GM18508 (cell line): ENCODE measurements around the gene ALAS1.

Experiments used
- ATAC-seq: cut with Tn5 transposase; IDR thresholded peaks from one replicate; pipeline ENCODE4 v1.9.1; 2021; ENCODE audit warnings: moderate number of reproducible peaks; ENCODE audit not compliant: insufficient read depth, unreplicated experiment

ALAS1 gene

DNA sequence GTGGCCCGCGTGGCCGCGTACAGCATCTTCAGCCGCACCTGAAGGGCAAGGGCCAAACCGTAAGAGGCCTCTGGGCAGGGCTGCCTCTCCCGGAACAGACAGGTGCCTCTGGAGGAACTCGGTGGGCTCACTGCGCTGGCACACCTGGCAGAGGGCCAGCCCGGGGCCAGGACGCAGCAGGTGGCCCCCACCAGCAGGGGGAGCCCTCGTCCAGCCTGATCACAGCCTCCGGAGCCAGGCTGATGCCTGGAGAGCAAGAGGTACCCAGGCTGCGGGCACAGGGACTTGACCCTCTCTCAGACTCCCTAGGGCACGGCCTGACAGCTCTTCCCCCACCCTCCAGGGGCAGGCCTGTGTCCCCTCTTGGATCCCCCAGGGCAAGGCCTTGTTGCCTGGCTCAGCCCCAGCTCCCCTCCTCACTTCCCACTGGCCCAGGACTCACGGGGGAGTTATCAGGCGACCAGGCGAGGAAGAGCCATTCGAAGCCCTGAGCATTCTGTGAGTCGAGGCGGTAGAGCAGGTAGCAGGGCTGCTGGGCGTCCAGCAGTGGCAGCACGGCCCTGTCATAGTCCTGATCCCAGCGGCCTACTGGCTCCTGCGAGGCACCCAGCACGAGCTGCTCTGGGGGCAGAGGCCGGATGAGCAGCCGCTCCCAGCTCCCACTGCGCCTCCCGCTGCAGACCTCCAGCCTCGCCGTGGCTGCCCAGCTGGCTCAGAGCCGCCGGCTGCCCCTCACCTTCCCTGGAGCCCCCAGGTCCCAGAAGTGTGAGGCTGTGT is 33.7 kb downstream of the ALAS1 start:
- ATAC-seq = no peak

GRCh38 chr3:52232279-52233107 is 34.5 kb downstream of the ALAS1 start:
- no peak for ATAC-seq

DNA sequence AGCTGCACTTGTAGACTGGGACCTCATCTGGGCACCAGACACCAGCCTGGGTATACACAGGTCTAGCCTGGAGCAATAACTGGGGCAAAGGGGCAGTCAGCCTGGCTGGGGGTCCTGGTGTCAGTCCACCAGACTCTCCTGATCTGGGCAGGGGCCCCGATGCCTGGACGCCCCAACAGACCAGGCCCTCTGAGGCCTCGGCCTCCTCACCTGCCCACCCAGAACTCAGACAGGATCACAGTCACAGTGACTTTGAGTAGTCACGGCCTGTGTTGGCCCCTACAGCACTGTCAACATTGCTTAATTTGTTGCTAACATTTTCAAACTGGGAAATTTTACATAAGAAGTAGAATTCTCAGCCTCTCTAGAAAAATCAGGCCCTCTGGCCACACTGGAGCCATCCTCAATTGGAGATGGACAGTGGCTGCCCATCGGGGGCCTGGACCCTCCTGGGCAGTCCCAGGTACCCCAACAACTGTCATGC is 35.2 kb downstream of the ALAS1 start:
- no peak for ATAC-seq

- no peak for ATAC-seq
Observed at GRCh38 chr3:52233968-52234367, 36.0 kb downstream of the ALAS1 start.

GRCh38 chr3:52234516-52235447 is 36.8 kb downstream of the ALAS1 start:
- ATAC-seq = no peak

- ATAC-seq = no peak
Observed at GRCh38 chr3:52236424-52236886, 38.5 kb downstream of the ALAS1 start.

DNA sequence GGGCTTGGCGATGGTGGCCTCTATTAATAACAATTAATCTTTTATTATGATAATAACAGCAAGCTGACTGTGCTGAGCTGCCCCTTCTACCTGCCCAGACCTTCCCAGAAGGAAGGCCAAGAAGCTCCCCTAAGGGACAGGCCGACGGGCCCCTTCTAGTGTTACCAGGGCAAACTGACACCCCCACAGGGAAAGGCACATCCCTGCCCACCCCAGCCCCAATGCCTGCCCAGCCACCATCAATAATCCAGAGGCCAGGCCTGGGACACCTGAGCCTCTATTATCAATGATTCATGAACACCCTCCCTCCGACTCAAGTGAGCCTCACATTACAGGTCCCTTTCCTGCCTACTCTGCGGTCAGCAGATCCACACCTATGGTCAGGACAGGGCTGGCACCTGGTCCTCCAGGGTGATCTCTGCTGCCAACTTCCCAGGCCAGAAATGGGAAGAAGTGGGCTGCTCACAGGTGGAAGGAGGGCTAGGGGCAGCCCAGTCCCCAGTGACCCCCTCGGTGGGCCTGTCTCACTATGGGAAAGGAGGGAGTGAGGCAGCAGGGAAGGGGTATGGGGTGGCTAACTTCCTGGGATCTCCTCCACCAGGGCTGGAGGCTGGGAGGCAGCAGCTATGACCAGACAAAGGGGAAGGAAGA is 39.2 kb downstream of the ALAS1 start:
- ATAC-seq = no peak

DNA sequence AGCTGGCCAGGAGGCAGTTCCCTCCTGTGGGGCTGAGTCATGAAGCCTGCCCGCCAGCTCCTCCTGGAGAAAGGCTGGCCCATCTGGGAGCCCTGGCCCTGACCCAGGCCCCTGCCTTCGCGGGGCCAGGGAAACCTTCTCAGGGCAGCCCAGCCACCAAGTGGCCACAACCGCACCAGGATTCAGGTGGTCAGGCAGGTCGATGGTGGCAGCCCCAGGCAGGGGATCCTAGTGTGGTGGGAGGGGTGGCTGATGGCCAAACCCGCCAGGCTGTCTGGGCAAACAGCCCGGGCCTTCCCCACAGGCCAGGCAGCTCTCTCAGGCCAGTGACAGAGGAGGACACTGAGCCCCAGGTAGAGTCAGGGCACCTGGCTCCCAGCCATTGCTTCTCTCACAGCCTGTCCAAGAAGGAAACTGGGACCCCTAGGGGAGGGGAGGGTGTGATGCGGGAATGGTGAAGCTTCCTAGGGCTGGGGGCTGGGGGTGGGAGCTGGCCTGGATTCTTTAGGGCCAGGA is 39.8 kb downstream of the ALAS1 start:
- ATAC-seq = no peak

DNA sequence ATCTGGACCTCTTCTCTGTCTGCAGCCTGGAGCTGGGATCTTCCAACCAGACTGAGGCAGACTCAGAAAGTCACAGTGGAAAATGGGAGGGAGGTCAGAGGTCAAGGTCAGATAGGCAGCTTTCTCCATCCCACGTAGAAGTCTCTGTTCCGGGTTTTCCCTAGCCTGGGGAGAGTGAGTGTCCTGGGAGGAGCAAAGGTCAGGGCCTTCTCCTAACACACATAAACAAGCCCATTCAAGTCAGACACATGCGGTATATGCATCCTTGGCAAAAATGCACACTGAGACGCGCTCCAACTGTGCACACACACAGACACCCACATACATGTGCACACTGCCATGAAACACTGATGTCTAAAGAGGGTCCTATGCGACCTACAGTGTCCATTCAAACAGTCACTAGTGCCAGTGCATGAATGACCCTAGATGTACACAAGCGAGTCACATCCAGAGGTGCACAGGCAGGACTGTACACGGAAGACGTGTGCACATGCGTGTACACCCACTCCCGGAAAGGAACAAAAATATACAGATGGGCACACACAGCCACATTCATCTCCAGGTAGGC is 40.3 kb downstream of the ALAS1 start:
- ATAC-seq = no peak

- peak; percentile 35 for ATAC-seq
Observed at GRCh38 chr3:52238761-52239701, 41.1 kb downstream of the ALAS1 start, which contains the start of gene TWF2. TWF2 (minus strand) TSS chr3:52239158; CDS start chr3:52239016, 142 bp downstream.

DNA sequence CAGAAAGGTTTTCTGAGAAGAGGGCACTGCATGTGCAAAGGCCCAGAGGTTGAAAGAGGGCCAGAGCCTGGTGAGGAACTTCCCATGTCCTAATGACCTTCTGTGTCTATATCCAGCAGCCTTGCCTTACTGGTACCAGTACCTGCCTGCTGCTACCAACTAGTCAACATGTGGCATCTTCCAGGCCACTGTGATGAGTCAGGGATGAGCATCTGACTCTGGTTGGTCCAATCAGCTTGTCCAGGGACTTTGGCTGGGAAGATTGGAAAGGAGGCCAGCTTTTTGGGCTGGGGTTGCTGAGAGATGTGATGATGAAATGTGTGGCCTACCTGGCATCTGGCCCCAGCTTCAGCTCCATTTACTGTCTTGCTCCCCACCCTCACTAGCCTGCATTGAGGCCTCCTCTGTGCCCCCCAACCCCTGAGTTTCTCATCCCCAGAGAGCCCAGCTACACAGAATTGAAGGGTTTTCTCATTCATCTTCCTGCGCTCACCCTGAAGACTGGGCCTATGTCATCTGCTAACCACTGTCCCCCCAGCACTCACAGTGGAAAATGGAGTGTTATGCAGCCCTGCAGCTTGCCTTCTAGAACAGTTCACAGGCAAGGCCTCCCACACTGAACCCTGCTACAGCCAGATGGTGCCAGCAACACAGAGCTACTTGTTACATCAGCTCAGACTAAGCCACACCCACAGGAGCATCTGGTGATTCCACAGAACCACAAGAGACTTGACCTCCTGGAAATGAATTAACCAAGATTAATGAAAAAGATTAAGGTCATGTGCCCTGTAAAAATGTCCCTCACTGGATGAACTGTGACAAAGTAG is 42.3 kb downstream of the ALAS1 start:
- no peak for ATAC-seq

DNA sequence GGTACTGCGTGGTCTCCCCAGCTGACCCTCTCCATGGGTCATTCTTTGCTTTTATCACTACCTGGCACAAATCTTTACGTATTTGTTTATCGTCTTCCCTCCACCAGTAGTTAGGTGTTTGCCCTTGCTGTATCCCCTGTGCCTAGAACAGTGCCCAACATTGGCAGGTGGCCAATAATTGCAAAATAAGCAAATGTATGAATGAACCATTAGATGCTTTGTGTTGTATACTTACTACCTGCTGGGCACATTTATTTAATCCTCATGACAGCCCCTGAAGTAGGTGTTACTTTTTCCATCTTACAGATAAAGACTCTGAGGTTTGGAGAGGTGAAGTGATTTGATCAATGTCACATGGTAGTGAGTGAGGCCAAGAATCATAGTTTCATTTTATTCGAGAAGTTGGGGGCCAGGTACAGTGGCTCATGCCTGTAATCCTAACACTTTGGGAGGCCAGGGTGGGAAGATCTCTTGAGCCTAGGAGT is 43.0 kb downstream of the ALAS1 start:
- ATAC-seq = no peak

DNA sequence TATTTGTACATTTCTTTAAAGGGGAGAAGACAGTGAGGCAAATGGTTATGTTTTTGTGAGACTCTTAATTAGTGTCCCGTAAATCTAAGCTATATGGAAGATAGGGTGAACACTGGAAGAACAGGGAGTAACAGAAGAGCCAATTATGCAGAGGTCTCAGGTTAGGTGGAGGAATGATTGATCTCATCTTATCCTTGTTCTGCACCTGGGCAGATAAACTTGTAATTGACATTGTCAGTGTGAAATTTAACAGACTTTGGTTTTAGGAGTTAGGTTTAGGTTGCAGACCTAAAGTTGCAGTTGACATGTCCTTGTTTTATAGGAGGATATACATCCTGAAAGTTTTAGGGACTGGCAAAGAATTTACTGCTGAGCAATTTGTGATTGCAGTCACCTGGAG is 44.1 kb downstream of the ALAS1 start:
- no peak for ATAC-seq

DNA sequence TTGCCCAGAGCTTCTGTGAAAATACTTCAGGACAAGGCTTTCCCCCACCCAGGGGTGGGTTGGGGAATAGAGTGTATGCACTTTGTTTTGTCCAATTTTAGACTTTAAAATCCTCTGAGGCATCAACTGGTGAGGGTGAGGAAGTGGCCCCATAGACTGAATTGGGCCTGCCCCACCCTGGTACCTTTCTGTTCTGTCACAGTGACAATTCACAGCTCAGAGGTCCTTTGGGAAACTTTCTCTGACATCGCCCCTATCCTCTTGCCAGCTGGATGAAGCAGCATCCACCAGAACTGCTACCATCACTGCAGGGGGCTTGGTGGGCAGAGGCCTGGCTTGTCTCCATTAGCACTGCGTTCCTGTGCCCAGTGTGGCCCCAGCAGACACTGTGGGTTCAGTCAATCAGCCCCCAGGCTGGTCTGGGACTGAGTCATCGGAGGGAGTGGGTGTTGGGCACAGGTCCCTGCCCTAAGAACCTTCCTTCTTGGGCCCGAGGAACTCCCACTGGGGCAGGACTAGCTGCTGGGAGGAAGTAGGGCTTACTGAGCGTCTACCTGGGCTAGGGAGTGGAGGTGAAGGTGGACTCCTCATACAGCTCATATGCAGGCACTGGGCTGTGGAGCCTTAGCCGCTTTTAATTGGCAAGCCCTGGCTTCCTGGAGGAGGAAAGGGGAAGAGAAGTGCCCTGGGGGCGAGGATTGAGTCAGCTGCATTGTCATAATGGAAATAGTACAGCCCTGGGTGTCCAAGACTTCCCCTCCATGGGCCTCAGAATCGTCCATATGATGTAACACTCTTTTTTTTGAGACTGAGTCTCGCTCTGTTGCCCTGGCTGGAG is 46.0 kb downstream of the ALAS1 start:
- no peak for ATAC-seq

GRCh38 chr3:52245322-52246263 is 47.6 kb downstream of the ALAS1 start, which contains the start of gene PPM1M:
PPM1M (plus strand) TSS chr3:52245759; CDS start chr3:52245825, 66 bp downstream.
- no peak for ATAC-seq
